Occipital lobe (tissue), 2 donors: ENCODE measurements around the gene ZNF341. TPM values are rescaled to one million over a fixed set of nuclear protein-coding genes. Genes with fewer than 3 reads are reported as not detected.

Experiments
- DNase-seq: peaks from one replicate; lab custom pipeline; 2025; lab: John Stamatoyannopoulos, UW
- total RNA-seq: library from RNA; depleted of rRNA; stranded (reverse); fragments of >200 nt; gene quantifications from one replicate; pipeline ENCODE4 v1.2.3, GENCODE V29; 2014

The ZNF341 gene
- total RNA-seq, 1 donor from 2014 or later = 2.7 TPM

- no peak for DNase-seq
These were observed 34.9 kb downstream of the ZNF341 start for GRCh38 chr20:33766686-33767085.

GRCh38 chr20:33767777-33768138 is 36.0 kb downstream of the ZNF341 start:
- DNase-seq = no peak

- DNase-seq = no peak
These were observed 37.2 kb downstream of the ZNF341 start for GRCh38 chr20:33769043-33769442.

GRCh38 chr20:33770005-33770404 is 38.2 kb downstream of the ZNF341 start:
- DNase-seq = no peak

- DNase-seq = no peak
These were observed 40.1 kb downstream of the ZNF341 start for GRCh38 chr20:33771938-33772337.

- DNase-seq = no peak
These were observed 40.6 kb downstream of the ZNF341 start for GRCh38 chr20:33772439-33772838.

GRCh38 chr20:33773412-33774089 is 41.8 kb downstream of the ZNF341 start:
- DNase-seq = no peak

GRCh38 chr20:33777816-33778215 is 46.0 kb downstream of the ZNF341 start:
- DNase-seq = no peak

- no peak for DNase-seq
These were observed 49.3 kb downstream of the ZNF341 start for GRCh38 chr20:33781133-33781532.

- DNase-seq = no peak
These were observed 50.1 kb downstream of the ZNF341 start for GRCh38 chr20:33781945-33782344.

GRCh38 chr20:33783256-33783655 is 51.5 kb downstream of the ZNF341 start:
- no peak for DNase-seq

- no peak for DNase-seq
These were observed 52.0 kb downstream of the ZNF341 start for GRCh38 chr20:33783818-33784217.

- no peak for DNase-seq
These were observed 52.4 kb downstream of the ZNF341 start for GRCh38 chr20:33784225-33784624.

GRCh38 chr20:33785503-33785902 is 53.7 kb downstream of the ZNF341 start:
- DNase-seq = no peak

- no peak for DNase-seq
These were observed 55.6 kb downstream of the ZNF341 start for GRCh38 chr20:33787253-33787891.

GRCh38 chr20:33788351-33789049 is 56.7 kb downstream of the ZNF341 start:
- no peak for DNase-seq

- no peak for DNase-seq
These were observed 57.5 kb downstream of the ZNF341 start for GRCh38 chr20:33789109-33789857.

- no peak for DNase-seq
These were observed 58.0 kb downstream of the ZNF341 start for GRCh38 chr20:33789858-33790182.

- no peak for DNase-seq
These were observed 58.8 kb downstream of the ZNF341 start for GRCh38 chr20:33790566-33790965.

GRCh38 chr20:33791021-33791420 is 59.2 kb downstream of the ZNF341 start:
- DNase-seq = no peak

- DNase-seq = no peak
These were observed 59.7 kb downstream of the ZNF341 start for GRCh38 chr20:33791540-33791939.

- no peak for DNase-seq
These were observed 60.3 kb downstream of the ZNF341 start for GRCh38 chr20:33791959-33792597.
